Measurements from ENCODE around the gene KBTBD2.
"Not testable (repeated sequence)": the region's sequence is repeated elsewhere in the genome, so short reads cannot be mapped to it uniquely, and the experiment has no call there.

The KBTBD2 gene

DNA sequence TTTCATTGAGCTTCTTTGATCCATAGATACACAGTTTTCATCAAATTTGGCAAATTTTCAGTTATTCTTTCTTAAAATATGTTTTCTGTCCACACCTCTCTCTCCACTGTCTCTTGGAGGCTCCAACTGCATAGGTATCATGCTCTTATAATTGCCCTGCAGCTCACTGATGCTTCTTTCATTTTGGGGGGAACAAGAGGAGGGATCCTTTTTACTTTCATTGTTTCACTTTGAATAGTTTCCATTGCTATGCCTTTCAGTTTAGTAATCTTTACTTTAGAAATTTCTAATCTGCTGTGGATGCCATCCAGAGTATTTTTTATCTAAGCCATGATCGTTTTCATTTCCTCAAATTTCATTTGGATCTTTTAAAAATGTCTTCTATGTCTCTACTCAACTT, 32.9 kb downstream of the KBTBD2 start:
- DNase-seq (ENCODE audit: low spot score) = no peak
- ChIA-PET CTCF (interaction anchor here (1.5 kb wide), 1 partner anchor 12 kb away, joined by 6 read pairs; no protein-coding TSS in a partner anchor), POLR2A (ENCODE audit: low non-redundant PET) (no interaction called here)
- TF ChIP-seq, protein P1, sequence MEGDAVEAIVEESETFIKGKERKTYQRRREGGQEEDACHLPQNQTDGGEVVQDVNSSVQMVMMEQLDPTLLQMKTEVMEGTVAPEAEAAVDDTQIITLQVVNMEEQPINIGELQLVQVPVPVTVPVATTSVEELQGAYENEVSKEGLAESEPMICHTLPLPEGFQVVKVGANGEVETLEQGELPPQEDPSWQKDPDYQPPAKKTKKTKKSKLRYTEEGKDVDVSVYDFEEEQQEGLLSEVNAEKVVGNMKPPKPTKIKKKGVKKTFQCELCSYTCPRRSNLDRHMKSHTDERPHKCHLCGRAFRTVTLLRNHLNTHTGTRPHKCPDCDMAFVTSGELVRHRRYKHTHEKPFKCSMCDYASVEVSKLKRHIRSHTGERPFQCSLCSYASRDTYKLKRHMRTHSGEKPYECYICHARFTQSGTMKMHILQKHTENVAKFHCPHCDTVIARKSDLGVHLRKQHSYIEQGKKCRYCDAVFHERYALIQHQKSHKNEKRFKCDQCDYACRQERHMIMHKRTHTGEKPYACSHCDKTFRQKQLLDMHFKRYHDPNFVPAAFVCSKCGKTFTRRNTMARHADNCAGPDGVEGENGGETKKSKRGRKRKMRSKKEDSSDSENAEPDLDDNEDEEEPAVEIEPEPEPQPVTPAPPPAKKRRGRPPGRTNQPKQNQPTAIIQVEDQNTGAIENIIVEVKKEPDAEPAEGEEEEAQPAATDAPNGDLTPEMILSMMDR (conservative IDR thresholded peaks at IDR 0.05; ENCODE audit: low read depth) = no peak
- no peak overlapping the region for H3K27ac ChIP-seq

- DNase-seq (ENCODE audit: low spot score); POLR2A ChIA-PET (ENCODE audit: low non-redundant PET); CTCF ChIA-PET: not testable (repeated sequence)
Observed at GRCh38 chr7:32857063-32857462, 34.5 kb downstream of the KBTBD2 start.

GRCh38 chr7:32855837-32856775, 35.5 kb downstream of the KBTBD2 start:
- CTCF ChIA-PET; DNase-seq (ENCODE audit: low spot score); H3K27ac ChIP-seq; POLR2A ChIA-PET (ENCODE audit: low non-redundant PET): not testable (repeated sequence)

More at GRCh38 chr7:32857063-32857462, 34.5 kb downstream of the KBTBD2 start:
- not testable (repeated sequence) for H3K27ac ChIP-seq

GRCh38 chr7:32850654-32851053, 40.9 kb downstream of the KBTBD2 start:
- CTCF ChIA-PET; POLR2A ChIA-PET (ENCODE audit: low non-redundant PET); DNase-seq (ENCODE audit: low spot score); H3K27ac ChIP-seq: not testable (repeated sequence)

DNA sequence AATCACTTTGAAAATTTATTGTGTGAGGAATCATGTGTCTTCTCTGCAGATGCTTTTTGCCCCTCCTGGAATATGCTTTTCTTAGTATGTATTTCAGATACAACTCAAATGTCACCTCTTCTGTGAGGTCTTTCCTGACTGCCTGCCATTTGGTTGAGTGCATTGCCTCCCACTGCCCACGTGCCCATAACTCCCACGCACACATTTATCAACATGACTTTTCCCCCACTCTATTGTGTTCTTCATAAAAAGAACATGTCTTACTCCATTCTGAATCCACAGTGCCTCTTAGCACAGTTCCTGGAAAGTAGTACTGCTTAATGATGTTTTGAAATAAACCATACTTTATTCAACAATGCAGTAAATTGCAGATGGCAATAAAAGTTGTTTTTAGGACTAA, 42.9 kb downstream of the KBTBD2 start:
- POLR2A ChIA-PET (ENCODE audit: low non-redundant PET); DNase-seq (ENCODE audit: low spot score); CTCF ChIA-PET; H3K27ac ChIP-seq: not testable (repeated sequence)

GRCh38 chr7:32846630-32847225, 44.8 kb downstream of the KBTBD2 start:
- ChIA-PET POLR2A (ENCODE audit: low non-redundant PET) (no interaction called here), CTCF (interaction anchor here (0.6 to 1.8 kb wide), 11 partner anchors 12 to 1476 kb away, joined by 3 to 6 read pairs (median 3); no protein-coding TSS in a partner anchor)
- TF ChIP-seq, protein P1 (conservative IDR thresholded peaks at IDR 0.05; ENCODE audit: low read depth) = peak; percentile 94
- peak; percentile 56 for DNase-seq (ENCODE audit: low spot score)
- no peak overlapping the region for H3K27ac ChIP-seq

DNA sequence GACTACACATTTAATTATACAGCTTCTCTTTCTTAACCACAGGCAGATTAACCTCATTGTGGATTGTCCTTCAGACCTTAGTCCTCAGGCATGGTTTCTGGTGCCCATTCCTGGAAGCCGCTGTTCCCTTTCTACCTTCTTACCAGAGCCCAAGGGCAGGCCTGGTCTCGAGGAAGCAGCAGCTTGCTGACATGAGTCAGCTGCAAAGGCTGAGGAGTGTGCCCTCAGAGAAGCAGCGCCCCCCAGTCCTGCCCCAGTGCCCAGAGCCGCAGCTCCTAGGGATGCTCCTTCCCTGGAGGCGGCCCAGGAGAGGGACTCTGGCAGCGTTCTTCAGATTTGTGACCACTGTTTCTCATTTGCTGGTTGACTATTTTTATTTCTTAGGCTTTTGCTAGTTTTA, 46.8 kb downstream of the KBTBD2 start:
- CTCF ChIA-PET = interaction anchor here (0.7 kb wide), 1 partner anchor 321 kb away, joined by 3 read pairs; no protein-coding TSS in a partner anchor
- POLR2A ChIA-PET (ENCODE audit: low non-redundant PET); H3K27ac ChIP-seq; DNase-seq (ENCODE audit: low spot score): not testable (repeated sequence)

GRCh38 chr7:32843763-32844162, 47.8 kb downstream of the KBTBD2 start:
- H3K27ac ChIP-seq; DNase-seq (ENCODE audit: low spot score); POLR2A ChIA-PET (ENCODE audit: low non-redundant PET); CTCF ChIA-PET: not testable (repeated sequence)

DNA sequence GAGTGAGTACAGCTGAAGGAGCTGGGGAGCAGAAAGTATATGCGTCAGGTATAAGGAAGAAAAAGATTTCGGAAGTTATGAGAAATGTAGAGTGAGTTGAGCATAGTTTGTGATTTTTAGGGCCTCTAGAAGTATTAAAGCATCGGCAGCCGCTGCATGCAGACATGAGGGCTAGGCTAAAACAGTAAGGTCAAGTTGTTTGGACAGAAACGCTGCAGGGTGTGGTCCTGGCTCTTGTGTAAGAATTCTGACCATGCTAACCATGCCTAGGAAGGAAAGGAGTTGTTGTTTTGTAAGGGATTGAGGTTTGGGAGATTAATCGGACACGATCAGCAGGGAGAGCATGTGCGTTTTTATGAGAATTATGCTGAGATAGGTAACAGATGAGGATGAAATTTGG, 51.7 kb downstream of the KBTBD2 start:
- POLR2A ChIA-PET (ENCODE audit: low non-redundant PET); H3K27ac ChIP-seq; CTCF ChIA-PET; DNase-seq (ENCODE audit: low spot score): not testable (repeated sequence)

GRCh38 chr7:32828996-32829752, 62.4 kb downstream of the KBTBD2 start:
- CTCF ChIA-PET; H3K27ac ChIP-seq; POLR2A ChIA-PET (ENCODE audit: low non-redundant PET); DNase-seq (ENCODE audit: low spot score): not testable (repeated sequence)
